GM21528 (cell line): ENCODE measurements around the gene HIPK2.
"Not testable (repeated sequence)": the region's sequence is repeated elsewhere in the genome, so short reads cannot be mapped to it uniquely, and the experiment has no call there.

ENCODE experiments used
- ATAC-seq: cut with Tn5 transposase; IDR thresholded peaks from one replicate; pipeline ENCODE4 v1.9.1; 2021; ENCODE audit warnings: mild to moderate bottlenecking, moderate library complexity; ENCODE audit not compliant: unreplicated experiment, low FRiP score

The HIPK2 gene

DNA sequence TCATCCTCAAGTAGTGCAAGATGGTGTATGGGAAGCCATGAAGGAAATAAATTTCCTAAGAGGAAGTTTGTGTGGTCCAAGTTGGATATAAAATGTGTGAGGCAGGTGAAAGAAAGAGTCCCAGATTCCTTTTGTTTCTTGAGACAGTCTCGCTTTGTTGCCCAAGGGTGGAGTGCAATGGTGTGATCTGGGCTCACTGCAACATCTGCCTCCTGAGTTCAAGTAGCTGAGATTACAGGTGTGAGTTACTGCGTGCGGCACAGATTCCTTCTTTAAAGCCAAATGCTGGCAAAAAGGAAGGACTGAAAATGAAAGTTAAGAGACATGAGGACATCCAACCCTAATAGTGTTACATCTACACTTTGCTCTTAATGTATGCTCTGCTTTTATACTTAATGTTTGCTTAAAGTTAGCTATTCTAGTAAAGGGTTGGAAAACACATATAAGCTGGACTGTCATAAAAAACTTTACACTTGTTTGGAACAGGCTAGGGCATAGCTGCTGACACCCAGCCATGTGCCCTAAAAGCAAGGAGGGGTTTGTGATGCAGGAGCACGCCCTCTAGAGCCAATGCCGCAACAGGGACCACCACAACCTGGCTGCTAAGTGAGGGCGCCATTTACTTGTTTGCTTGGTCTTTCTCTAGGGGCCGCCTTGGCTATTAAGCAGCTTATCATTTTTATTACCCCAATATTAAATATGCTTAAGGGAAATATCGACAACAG is 219.8 kb downstream of the HIPK2 start:
- no peak for ATAC-seq

DNA sequence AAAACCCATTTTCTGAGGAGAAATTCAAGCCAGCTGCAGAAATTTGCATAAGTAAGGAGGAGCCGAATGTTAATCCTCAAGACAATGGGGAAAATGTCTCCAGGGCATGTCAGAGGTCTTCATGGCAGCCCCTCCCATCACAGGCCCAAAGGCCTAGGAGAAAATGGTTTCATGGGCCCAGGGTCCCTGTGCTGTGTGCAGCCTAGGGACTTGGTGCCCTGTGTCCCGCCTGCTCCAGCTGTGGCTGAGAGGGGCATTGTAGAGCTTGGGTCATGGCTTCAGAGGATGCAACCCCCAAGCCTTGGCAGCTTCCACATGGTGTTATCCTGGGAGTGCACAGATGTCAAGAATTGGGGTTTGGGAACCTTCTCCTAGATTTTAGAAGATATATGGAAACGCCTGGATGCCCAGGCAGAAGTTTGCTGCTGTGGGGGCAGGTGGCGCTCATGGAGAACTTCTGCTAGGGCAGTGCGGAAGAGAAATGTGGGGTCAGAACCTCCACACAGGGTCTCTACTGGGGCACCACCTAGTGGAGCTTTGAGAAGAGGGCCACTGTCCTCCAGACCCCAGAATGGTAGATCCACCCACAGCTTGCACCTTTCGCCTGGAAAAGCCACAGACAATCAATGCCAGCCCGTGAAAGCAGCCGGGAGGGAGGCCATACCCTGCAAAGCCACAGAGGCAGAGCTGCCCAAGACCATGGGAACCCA is 223.7 kb downstream of the HIPK2 start:
- ATAC-seq = not testable (repeated sequence)

GRCh38 chr7:139548302-139549028 is 229.3 kb downstream of the HIPK2 start:
- ATAC-seq = no peak

DNA sequence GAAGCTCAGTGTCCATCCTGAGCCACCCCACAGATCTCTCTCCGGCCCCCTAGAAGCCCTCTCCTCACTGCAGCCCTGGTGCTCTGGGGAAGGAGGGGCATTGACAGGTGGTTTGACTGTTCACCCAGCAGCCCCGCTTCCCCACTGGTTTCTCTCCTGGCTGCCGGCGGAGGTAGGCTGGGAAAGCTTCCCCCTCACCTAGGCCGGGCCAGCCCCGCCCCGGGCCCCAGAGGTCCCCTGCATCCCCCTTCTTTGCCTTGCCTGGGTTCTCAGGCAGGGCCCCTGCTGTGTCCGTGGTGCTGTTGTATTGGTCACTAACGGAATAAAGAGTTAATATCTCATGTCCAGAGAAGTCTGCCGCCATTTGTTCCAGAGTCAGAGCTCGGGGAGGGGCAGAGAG is 233.2 kb downstream of the HIPK2 start:
- ATAC-seq = no peak

GRCh38 chr7:139543801-139544603 is 233.8 kb downstream of the HIPK2 start:
- no peak for ATAC-seq

DNA sequence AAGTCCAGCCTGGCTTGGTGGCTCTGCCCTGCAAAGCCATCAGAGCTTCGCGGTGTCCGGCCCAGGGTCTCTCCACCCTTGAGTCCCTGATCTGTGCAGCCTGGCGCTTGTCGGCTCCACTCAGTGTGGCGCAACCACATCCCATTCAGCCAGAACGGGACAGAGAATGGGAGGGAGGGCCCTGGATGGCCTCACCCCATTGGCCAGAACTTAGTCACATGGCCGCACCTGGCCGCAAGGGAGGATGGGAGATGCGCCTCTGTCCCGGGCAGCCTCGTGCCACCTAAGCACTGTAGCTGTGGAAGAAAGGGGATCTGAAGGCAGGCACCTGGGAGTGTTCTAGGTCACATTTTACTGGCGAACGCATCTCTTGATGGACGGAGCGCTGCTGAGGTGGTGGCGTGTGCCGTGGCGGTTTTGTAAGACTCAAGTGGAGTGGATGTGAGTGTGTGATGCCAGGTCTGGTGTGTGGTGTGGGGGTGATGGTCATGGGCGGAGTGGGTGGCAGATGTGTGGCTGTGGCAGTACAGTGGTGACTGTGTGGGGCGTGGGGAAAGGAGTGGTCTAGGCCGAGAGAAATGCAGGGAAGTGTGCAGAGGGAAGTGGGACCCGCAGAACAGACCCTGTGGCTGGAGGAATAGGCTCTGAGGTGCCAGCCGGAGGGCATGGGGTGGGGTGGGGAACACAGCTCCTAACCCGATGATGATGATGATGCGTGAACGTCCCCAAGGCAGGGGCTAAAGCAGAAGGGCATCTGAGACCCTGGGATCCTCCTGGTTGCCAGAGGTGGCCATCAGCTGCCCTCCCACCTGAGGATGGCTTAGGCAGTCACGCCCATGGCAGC is 235.3 kb downstream of the HIPK2 start:
- ATAC-seq = no peak

DNA sequence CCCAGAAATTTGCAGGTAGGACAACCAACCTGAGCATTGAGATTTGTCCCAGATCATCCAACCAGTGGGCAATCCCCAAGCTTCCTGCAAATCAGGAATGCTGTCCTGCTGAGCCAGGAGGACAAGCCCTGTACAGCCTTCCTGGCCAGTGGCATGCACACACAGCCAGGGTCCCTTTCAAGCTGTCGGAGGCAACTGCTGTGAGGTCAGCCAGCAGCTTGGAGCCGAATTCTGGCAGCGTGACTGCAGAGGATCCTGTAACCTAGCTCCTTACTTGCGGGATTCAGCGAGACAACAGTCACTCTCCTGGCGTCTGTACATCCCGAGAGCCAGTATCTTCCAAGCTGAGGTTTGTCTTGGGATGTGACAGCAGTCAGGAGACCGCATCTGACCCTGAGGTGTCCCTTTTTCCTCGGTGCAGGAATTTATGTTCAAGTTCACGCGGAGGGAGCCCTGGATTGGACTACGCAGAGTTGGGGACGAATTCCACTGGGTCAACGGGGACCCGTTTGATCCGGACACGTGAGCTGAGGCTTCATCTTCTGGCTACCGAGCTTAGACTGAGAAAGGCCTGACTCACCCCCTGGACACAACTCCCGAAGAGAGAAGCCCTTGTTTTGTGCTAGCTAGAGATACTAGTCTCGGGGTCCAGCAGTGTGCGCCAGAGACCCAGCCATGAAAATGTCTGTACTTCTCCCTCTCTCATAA is 236.0 kb downstream of the HIPK2 start:
- ATAC-seq = no peak

GRCh38 chr7:139540203-139540602 is 237.6 kb downstream of the HIPK2 start:
- ATAC-seq = no peak

DNA sequence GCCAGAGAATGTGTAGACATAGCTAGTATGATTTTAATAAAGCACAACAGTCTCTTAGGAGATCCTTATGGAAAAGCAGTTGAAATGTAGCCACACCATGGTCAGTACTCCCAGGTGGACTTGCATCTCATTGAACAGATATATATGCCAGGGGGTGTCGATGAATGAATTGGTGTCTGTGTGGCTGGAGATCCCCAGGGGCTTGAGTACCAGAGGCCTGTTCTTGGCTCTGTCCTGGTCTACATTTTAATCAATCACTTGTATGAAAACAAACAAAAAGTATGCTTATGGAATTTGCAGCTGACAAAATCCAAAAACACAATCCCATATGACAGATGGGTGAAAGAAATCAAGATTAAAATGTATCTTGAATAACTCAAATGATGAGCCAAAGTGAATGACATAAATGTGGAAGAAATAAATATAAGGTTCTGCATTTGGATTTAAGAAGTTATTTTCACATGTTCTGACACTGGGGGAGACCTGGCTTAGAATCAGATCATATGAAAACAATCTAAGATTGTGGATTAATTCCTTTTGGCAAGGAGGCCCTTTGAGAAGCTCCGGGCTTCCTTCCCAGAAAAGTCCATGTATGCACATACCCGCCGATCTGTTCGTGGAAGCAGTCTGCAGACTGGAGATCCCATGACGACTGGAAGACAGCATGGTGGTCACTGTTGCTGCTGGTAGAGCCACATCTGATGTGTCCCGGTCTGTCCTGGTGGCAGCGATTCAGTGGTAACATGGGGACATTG is 238.7 kb downstream of the HIPK2 start:
- no peak for ATAC-seq

DNA sequence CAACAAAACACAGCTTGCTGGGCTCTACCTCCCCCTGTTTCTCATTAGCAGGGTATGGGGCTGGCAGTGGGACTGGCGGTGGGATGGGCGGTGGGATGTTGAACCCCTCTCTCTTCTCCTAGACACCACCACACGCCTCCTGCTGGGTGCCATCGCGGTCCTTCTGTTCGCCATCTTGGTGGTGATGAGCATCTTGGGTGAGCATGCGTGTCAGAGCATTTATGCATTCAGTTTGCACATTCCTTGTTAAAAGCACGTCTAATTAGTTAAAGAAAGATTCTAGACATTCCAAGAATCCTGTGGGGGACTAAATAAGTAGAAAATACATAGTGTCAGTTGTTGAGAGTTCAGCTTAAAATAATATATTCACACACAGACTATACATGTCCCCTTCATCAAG is 241.6 kb downstream of the HIPK2 start:
- no peak for ATAC-seq

- ATAC-seq = no peak
These were observed 242.7 kb downstream of the HIPK2 start for GRCh38 chr7:139534966-139535651.

- no peak for ATAC-seq
These were observed 243.7 kb downstream of the HIPK2 start for GRCh38 chr7:139534096-139534495.

DNA sequence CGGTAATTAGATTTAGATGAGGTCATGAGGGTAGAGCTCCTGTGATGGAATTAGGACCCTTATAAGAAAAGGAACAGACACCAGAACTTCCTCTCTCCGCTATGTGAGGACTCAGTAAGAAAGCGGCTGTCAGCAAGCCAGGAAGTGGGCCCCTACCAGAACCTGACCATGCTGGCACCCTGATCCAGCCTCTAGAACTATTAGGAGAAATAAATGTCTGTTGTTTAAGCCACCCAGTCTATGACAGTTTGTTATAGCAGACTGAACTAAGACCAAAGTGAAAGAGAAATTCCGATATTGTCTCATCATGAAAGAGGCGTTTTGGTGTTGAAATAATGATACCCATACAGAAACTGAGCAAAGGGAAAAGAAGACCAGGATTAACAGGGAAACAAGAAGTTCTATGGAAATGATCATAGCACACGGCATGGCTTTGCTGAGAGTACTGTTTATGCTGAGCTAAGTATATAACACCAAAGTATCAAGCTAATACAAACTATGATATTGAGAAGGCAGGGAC is 245.1 kb downstream of the HIPK2 start:
- no peak for ATAC-seq

- ATAC-seq = no peak
These were observed 246.7 kb downstream of the HIPK2 start for GRCh38 chr7:139531094-139531493.

- ATAC-seq = no peak
These were observed 250.9 kb downstream of the HIPK2 start for GRCh38 chr7:139526578-139527544.

- no peak for ATAC-seq
These were observed 252.0 kb downstream of the HIPK2 start for GRCh38 chr7:139525750-139526149.

- ATAC-seq = no peak
These were observed 252.6 kb downstream of the HIPK2 start for GRCh38 chr7:139525239-139525638.
